ENCODE results near the gene RBM3. TPM values are rescaled to one million over a fixed set of nuclear protein-coding genes. Genes with fewer than 3 reads are reported as not detected.

Gene RBM3
- total and polyA plus RNA-seq, 2 of the 8 experiments (the other 6 are each of a cell fraction or from before 2014, with no cell fraction given) = 99.6 to 164 TPM

- Histone ChIP-seq H3K56ac (replicated peaks; ENCODE audit: insufficient read length, low read depth, low read length) (peak within 1 kb of the TSS; percentile 79), H3K23me2 (ENCODE audit: low read depth, low read length) (peaks cover 2% of the 10 kb centered on the region; the same call in 1 of the 2 replicates), H2BK5ac (ENCODE audit: low read depth, low read length) (peak within 1 kb of the TSS; percentile 87), H4K91ac (replicated peaks; ENCODE audit: insufficient read length, low read length) (peak within 1 kb of the TSS; percentile 75), H3K79me1 (ENCODE audit: low read depth, low read length) (no peaks in the 10 kb centered on the region), H2AFZ (ENCODE audit: low read length) (no peak within 1 kb of the TSS), H2AK5ac (ENCODE audit: low read depth, low read length) (no peak within 1 kb of the TSS), H2BK12ac (ENCODE audit: low read depth, low read length) (no peak within 1 kb of the TSS), H3K14ac (ENCODE audit: insufficient read length) (no peak within 1 kb of the TSS), H3K18ac (ENCODE audit: extremely low read depth, low read length) (peak within 1 kb of the TSS; percentile 96), H3K4ac (replicated peaks; ENCODE audit: insufficient read length, low read depth, low read length) (peak within 1 kb of the TSS; percentile 91), H2BK20ac (ENCODE audit: low read length) (no peak within 1 kb of the TSS), H3K9ac (replicated peaks in 1 of 4; ENCODE audit: extremely low read depth in 1 of 4, low read depth in 3 of 4, low read length in 3 of 4) (peak within 1 kb of the TSS in 3 of 4 experiments; percentile 49 to 82 (median 72); a peak in 6 of 7 replicates), H3K9me3 (ENCODE audit: insufficient read depth in 2 of 2, low read depth in 1 of 2, low read length in 1 of 2) (no peaks in the 10 kb centered on the region), H2BK15ac (ENCODE audit: low read length) (no peak within 1 kb of the TSS), H3K4me1 (replicated peaks in 1 of 4; ENCODE audit: control insufficient read depth in 3 of 4, insufficient read depth in 4 of 4, low read length in 3 of 4) (peaks cover 0 to 3% (median 1%) of the 10 kb centered on the region in 4 experiments; a peak in 2 of 7 replicates), H2BK120ac (replicated peaks; ENCODE audit: low read depth, low read length) (no peak within 1 kb of the TSS), H4K5ac (ENCODE audit: insufficient read length, low read depth, low read length) (peak within 1 kb of the TSS; percentile 5), H3K4me3 (ENCODE audit: extremely low read depth in 1 of 4, insufficient read depth in 2 of 4, low read depth in 3 of 4, low read length in 4 of 4) (peak within 1 kb of the TSS; percentile 76 to 96 (median 84)), H4K20me1 (replicated peaks in 1 of 2; ENCODE audit: control insufficient read depth in 1 of 2, insufficient read depth in 2 of 2, low read length in 2 of 2) (no peaks in the 10 kb centered on the region), H3K36me3 (ENCODE audit: control insufficient read depth in 2 of 4, insufficient read depth in 4 of 4, low read length in 3 of 4) (peaks cover 0 to 15% (median 1%) of the 10 kb centered on the region in 4 experiments; a peak in 4 of 8 replicates), H3K27me3 (replicated peaks in 1 of 4; ENCODE audit: control insufficient read depth in 3 of 4, extremely low read depth in 1 of 4, insufficient read depth in 3 of 4, low read length in 3 of 4) (no peaks in the 10 kb centered on the region), H3K4me2 (ENCODE audit: insufficient read depth in 1 of 2, low read depth in 2 of 2, low read length in 2 of 2) (peak within 1 kb of the TSS; percentile 66 to 96), H3K23ac (ENCODE audit: insufficient read length) (no peak within 1 kb of the TSS), H3K79me2 (ENCODE audit: control insufficient read depth in 1 of 2, insufficient read depth in 2 of 2, low read length in 2 of 2) (no peaks in the 10 kb centered on the region), H4K8ac (ENCODE audit: extremely low read depth, insufficient read depth, low read length) (0 out of 2 replicates have a peak within 1 kb of the TSS, but pooled peaks have one; percentile 11), H3K27ac (ENCODE audit: low read depth, low read length) (peak within 1 kb of the TSS; percentile 78; the same call in 1 of the 2 replicates)
- 2% methylated on average over 25 of the region's 62 CpGs; no CpG with 5 or more reads in 1 of the 2 experiments for WGBS, 2 experiments (ENCODE audit: extremely low coverage in 1 of 2, insufficient coverage in 1 of 2, insufficient read length in 1 of 2, insufficient replicate concordance in 2 of 2, low coverage in 1 of 2, low lambda C conversion rate in 2 of 2, missing lambda C conversion rate in 1 of 2)
- ChIA-PET CTCF (ENCODE audit: partially characterized antibody) (no interaction called here), POLR2A (ENCODE audit: partially characterized antibody) (interaction anchor here (1.0 to 2.8 kb wide), 6 partner anchors 11 to 23 kb away, joined by 4 to 12 read pairs (median 6); partner anchors contain the start of gene RBM3)
- peak; percentile 97 for FAIRE-seq
- DNase-seq (ENCODE audit: low read depth in 1 of 2, low spot score in 2 of 2) = peak; percentile 84 to 89
- peak; percentile 96 for TF ChIP-seq YY1 (IDR thresholded peaks at IDR 0.05; ENCODE audit: low read depth, low read length)
- TF ChIP-seq POU5F1 (IDR thresholded peaks at IDR 0.05; ENCODE audit: low read depth, low read length) = no peak
- peak; percentile 73; the same call in 1 of the 2 replicates for TF ChIP-seq EGR1 (IDR thresholded peaks at IDR 0.05; ENCODE audit: borderline replicate concordance, low read depth, low read length)
- no peak for TF ChIP-seq CTBP2 (IDR thresholded peaks at IDR 0.05; ENCODE audit: borderline replicate concordance, insufficient read depth, insufficient read length, low read length)
- no peak for TF ChIP-seq CBX5 (IDR thresholded peaks at IDR 0.05; ENCODE audit: low read depth, low read length)
- TF ChIP-seq BCL11A (IDR thresholded peaks at IDR 0.05; ENCODE audit: low read depth in 2 of 2, low read length in 2 of 2) = no peak
- TF ChIP-seq ASH2L (IDR thresholded peaks at IDR 0.05; ENCODE audit: low read length) = peak; percentile 60
- peak; percentile 45; the same call in 1 of the 2 replicates for TF ChIP-seq BACH1 (IDR thresholded peaks at IDR 0.05; ENCODE audit: low read length)
- TF ChIP-seq RBBP5 (IDR thresholded peaks at IDR 0.05; ENCODE audit: borderline replicate concordance, low read depth, low read length) = 0 out of 2 replicates have a peak, but pooled peaks have one; percentile 16
- peak in 1 of 2 experiments; percentile 86; a peak in 2 of 4 replicates for TF ChIP-seq SIN3A (conservative IDR thresholded peaks at IDR 0.05 in 1 of 2, IDR thresholded peaks at IDR 0.05 in 1 of 2; ENCODE audit: low read depth in 1 of 2, low read length in 2 of 2)
- peak in 1 of 2 experiments; percentile 16; a peak in 1 of 3 replicates for TF ChIP-seq POLR2A (IDR thresholded peaks at IDR 0.05; ENCODE audit: control extremely low read depth in 1 of 2, low read depth in 2 of 2, low read length in 2 of 2)
These were observed 23.3 kb downstream of the RBM3 start, which contains the start of gene WDR13 for GRCh38 chrX:48597353-48598264. Gene WDR13 (plus strand): TSS chrX:48597492. CDS start chrX:48597997, 505 bp downstream.
